HUES48 (cell line): ENCODE results near the gene BRD9.
A peak's percentile ranks its signal among the peaks of the same experiment; 100 is the strongest.

Source experiments
- H3K27ac ChIP-seq: one replicate; pipeline ENCODE4 v1.7.0; 2013; ENCODE audit warnings: low read depth, low read length, inconsistent platforms
- H3K27me3 ChIP-seq: 2 replicates; pipeline ENCODE4 v1.6.1; 2013; ENCODE audit warnings: mild to moderate bottlenecking, low read length; ENCODE audit not compliant: control insufficient read depth, insufficient read depth
- H3K36me3 ChIP-seq: 2 replicates; pipeline ENCODE4 v1.6.1; 2013; ENCODE audit warnings: low read length; ENCODE audit not compliant: control insufficient read depth, insufficient read depth
- H3K4me1 ChIP-seq: 2 replicates; pipeline ENCODE4 v1.6.1; 2013; ENCODE audit warnings: mild to moderate bottlenecking, low read length; ENCODE audit not compliant: control insufficient read depth, insufficient read depth
- H3K4me3 ChIP-seq: 2 replicates; pipeline ENCODE4 v1.5.1; 2013; ENCODE audit warnings: mild to moderate bottlenecking, low read depth, low read length
- H3K9ac ChIP-seq: 2 replicates; pipeline ENCODE4 v1.6.1; 2013; ENCODE audit warnings: mild to moderate bottlenecking, low read depth, low read length, moderate library complexity
- H3K9me3 ChIP-seq: 2 replicates; pipeline ENCODE4 v1.6.1; 2013; ENCODE audit warnings: low read length; ENCODE audit not compliant: control insufficient read depth, insufficient read depth

BRD9 gene

GRCh38 chr5:872301-872700, 20.3 kb downstream of the BRD9 start:
- Histone ChIP-seq H3K4me1 (no peaks in the 10 kb centered on the region), H3K36me3 (peaks cover 100% of the 10 kb centered on the region)

GRCh38 chr5:871596-872298, 20.9 kb downstream of the BRD9 start:
- H3K27me3 ChIP-seq = no peaks in the 10 kb centered on the region
- H3K4me1 ChIP-seq = no peaks in the 10 kb centered on the region
- H3K27ac ChIP-seq = no peak overlapping the region
- H3K9me3 ChIP-seq = no peaks in the 10 kb centered on the region
- peaks cover 100% of the 10 kb centered on the region for H3K36me3 ChIP-seq
- no peak overlapping the region for H3K4me3 ChIP-seq
- H3K9ac ChIP-seq = no peak overlapping the region

More at GRCh38 chr5:872301-872700, 20.3 kb downstream of the BRD9 start:
- no peak overlapping the region for H3K9ac ChIP-seq
- H3K4me3 ChIP-seq = no peak overlapping the region
- no peaks in the 10 kb centered on the region for H3K27me3 ChIP-seq
- no peak overlapping the region for H3K27ac ChIP-seq
- H3K9me3 ChIP-seq = no peaks in the 10 kb centered on the region

GRCh38 chr5:870956-871355, 21.6 kb downstream of the BRD9 start:
- peaks cover 99% of the 10 kb centered on the region for H3K36me3 ChIP-seq
- H3K27me3 ChIP-seq = no peaks in the 10 kb centered on the region
- H3K27ac ChIP-seq = no peak overlapping the region
- H3K9me3 ChIP-seq = no peaks in the 10 kb centered on the region
- no peak overlapping the region for H3K9ac ChIP-seq
- no peak overlapping the region for H3K4me3 ChIP-seq
- no peaks in the 10 kb centered on the region for H3K4me1 ChIP-seq

GRCh38 chr5:868428-869135, 24.0 kb downstream of the BRD9 start:
- peak overlapping the region; percentile 36 for H3K27ac ChIP-seq
- H3K9ac ChIP-seq = no peak overlapping the region
- H3K4me3 ChIP-seq = no peak overlapping the region
- no peaks in the 10 kb centered on the region for H3K4me1 ChIP-seq
- no peaks in the 10 kb centered on the region for H3K9me3 ChIP-seq
- H3K27me3 ChIP-seq = no peaks in the 10 kb centered on the region
- peaks cover 99% of the 10 kb centered on the region for H3K36me3 ChIP-seq

GRCh38 chr5:867300-867870, 25.2 kb downstream of the BRD9 start:
- Histone ChIP-seq H3K27ac (peak overlapping the region; percentile 18), H3K36me3 (peaks cover 99% of the 10 kb centered on the region), H3K9me3 (no peaks in the 10 kb centered on the region), H3K4me3 (no peak overlapping the region), H3K9ac (no peak overlapping the region), H3K4me1 (no peaks in the 10 kb centered on the region), H3K27me3 (no peaks in the 10 kb centered on the region)

- no peak overlapping the region for H3K9ac ChIP-seq
- H3K9me3 ChIP-seq = no peaks in the 10 kb centered on the region
- no peaks in the 10 kb centered on the region for H3K4me1 ChIP-seq
- no peaks in the 10 kb centered on the region for H3K27me3 ChIP-seq
- no peak overlapping the region for H3K4me3 ChIP-seq
- no peak overlapping the region for H3K27ac ChIP-seq
- H3K36me3 ChIP-seq = peaks cover 86% of the 10 kb centered on the region
These were observed 26.8 kb downstream of the BRD9 start for GRCh38 chr5:865771-866170.

- peaks cover 80% of the 10 kb centered on the region for H3K36me3 ChIP-seq
- no peak overlapping the region for H3K27ac ChIP-seq
- no peaks in the 10 kb centered on the region for H3K27me3 ChIP-seq
- no peaks in the 10 kb centered on the region for H3K4me1 ChIP-seq
- no peak overlapping the region for H3K4me3 ChIP-seq
- H3K9me3 ChIP-seq = no peaks in the 10 kb centered on the region
- no peak overlapping the region for H3K9ac ChIP-seq
These were observed 27.5 kb downstream of the BRD9 start for GRCh38 chr5:865168-865521.

- no peak overlapping the region for H3K9ac ChIP-seq
These were observed 28.0 kb downstream of the BRD9 start for GRCh38 chr5:864492-865167.

GRCh38 chr5:863244-863805, 29.3 kb downstream of the BRD9 start:
- Histone ChIP-seq H3K9me3 (no peaks in the 10 kb centered on the region), H3K27ac (no peak overlapping the region), H3K36me3 (peaks cover 61% of the 10 kb centered on the region), H3K4me1 (no peaks in the 10 kb centered on the region), H3K4me3 (no peak overlapping the region), H3K27me3 (no peaks in the 10 kb centered on the region), H3K9ac (no peak overlapping the region)

More at GRCh38 chr5:864492-865167, 28.0 kb downstream of the BRD9 start:
- no peaks in the 10 kb centered on the region for H3K4me1 ChIP-seq
- H3K27me3 ChIP-seq = no peaks in the 10 kb centered on the region
- H3K4me3 ChIP-seq = no peak overlapping the region
- no peak overlapping the region for H3K27ac ChIP-seq
- peaks cover 74% of the 10 kb centered on the region for H3K36me3 ChIP-seq
- H3K9me3 ChIP-seq = no peaks in the 10 kb centered on the region

GRCh38 chr5:862367-863243, 30.0 kb downstream of the BRD9 start:
- H3K36me3 ChIP-seq = peaks cover 54% of the 10 kb centered on the region
- no peaks in the 10 kb centered on the region for H3K4me1 ChIP-seq
- no peak overlapping the region for H3K9ac ChIP-seq
- H3K27ac ChIP-seq = no peak overlapping the region
- no peaks in the 10 kb centered on the region for H3K9me3 ChIP-seq
- H3K27me3 ChIP-seq = no peaks in the 10 kb centered on the region
- H3K4me3 ChIP-seq = no peak overlapping the region
